ENCODE results near the gene ARHGAP31. TPM values are rescaled to one million over a fixed set of nuclear protein-coding genes. Genes with fewer than 3 reads are reported as not detected.
"Not testable (repeated sequence)": the region's sequence is repeated elsewhere in the genome, so short reads cannot be mapped to it uniquely, and the experiment has no call there.

ARHGAP31 gene
- polyA plus RNA-seq, 3 donors: 4.7 to 9.8 (median 7.6) TPM

DNA sequence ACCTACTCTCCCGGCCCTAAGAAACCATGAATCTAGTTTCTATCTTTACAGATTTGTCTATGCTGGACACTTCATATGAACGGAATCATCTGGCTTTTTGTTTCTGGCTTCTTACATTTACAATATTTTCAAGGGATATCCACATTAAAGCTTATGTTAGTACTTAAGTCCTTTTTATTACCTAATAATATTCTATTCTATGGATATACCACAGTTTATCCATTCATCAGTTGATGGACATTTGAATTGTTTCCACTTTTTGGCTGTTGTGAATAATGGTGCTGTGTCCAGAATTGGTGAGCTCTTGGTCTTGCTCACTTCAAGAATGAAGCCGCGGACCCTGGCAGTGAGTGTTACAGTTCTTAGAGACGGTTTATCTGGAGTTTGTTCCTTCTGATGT, 42.6 kb downstream of the ARHGAP31 start:
- Histone ChIP-seq H3K9ac (ENCODE audit: insufficient read depth, low read length, poor library complexity, severe bottlenecking) (no peak overlapping the region), H3K9me3 (replicated peaks in 1 of 2; ENCODE audit: control insufficient read depth in 1 of 2, insufficient read depth in 1 of 2, low read length in 2 of 2) (peaks cover 5 to 6% of the 10 kb centered on the region in 2 donors), H2AFZ (ENCODE audit: insufficient read depth, low read depth, low read length, poor library complexity, severe bottlenecking) (no peak overlapping the region), H3K27ac (ENCODE audit: low read depth in 1 of 2, low read length in 2 of 2) (no peak overlapping the region), H3K79me2 (ENCODE audit: insufficient read depth, low read length) (no peaks in the 10 kb centered on the region), H3K4me2 (replicated peaks; ENCODE audit: extremely low read depth, low read length, poor library complexity, severe bottlenecking) (no peak overlapping the region), H3K36me3 (replicated peaks in 1 of 2; ENCODE audit: control insufficient read depth in 1 of 2, insufficient read depth in 2 of 2, low read length in 2 of 2) (peaks cover 0 to 28% of the 10 kb centered on the region in 2 donors), H3K4me3 (replicated peaks in 1 of 3; ENCODE audit: low read depth in 2 of 3, low read length in 3 of 3) (no peak overlapping the region), H3K4me1 (ENCODE audit: control insufficient read depth in 1 of 2, insufficient read depth in 2 of 2, low read length in 2 of 2) (no peaks in the 10 kb centered on the region), H3K27me3 (ENCODE audit: control insufficient read depth in 2 of 2, insufficient read depth in 2 of 2, low read length in 2 of 2) (no peaks in the 10 kb centered on the region), H4K20me1 (ENCODE audit: insufficient read depth, low read length) (peaks cover 16% of the 10 kb centered on the region)
- no peak for DNase-seq
- H3K27ac Mint-ChIP-seq: no peak overlapping the region
- no peak overlapping the region for H3K4me3 Mint-ChIP-seq
- intact Hi-C loops (cut with micrococcal nuclease): no loop called here
- no peaks in the 10 kb centered on the region for H3K4me1 Mint-ChIP-seq
- no peak for TF ChIP-seq CTCF (IDR thresholded peaks at IDR 0.05)
- peaks cover 6 to 10% (median 9%) of the 10 kb centered on the region in 7 donors for H3K9me3 Mint-ChIP-seq
- no peaks in the 10 kb centered on the region for H3K27me3 Mint-ChIP-seq (ENCODE audit: low read depth in 3 of 3)
- 100% methylated on average over 1 of the region's 5 CpGs for whole genome bisulfite sequencing (ENCODE audit: insufficient coverage)
- peaks cover 18 to 29% of the 10 kb centered on the region in 2 donors for H3K36me3 Mint-ChIP-seq

GRCh38 chr3:119337407-119337806, 43.2 kb downstream of the ARHGAP31 start:
- DNase-seq; H3K27ac Mint-ChIP-seq; H2AFZ ChIP-seq (ENCODE audit: insufficient read depth, low read depth, low read length, poor library complexity, severe bottlenecking); H3K4me3 ChIP-seq (replicated peaks in 1 of 3; ENCODE audit: low read depth in 2 of 3, low read length in 3 of 3); H3K4me1 Mint-ChIP-seq; H3K9me3 ChIP-seq (replicated peaks in 1 of 2; ENCODE audit: control insufficient read depth in 1 of 2, insufficient read depth in 1 of 2, low read length in 2 of 2); H3K79me2 ChIP-seq (ENCODE audit: insufficient read depth, low read length); intact Hi-C loops (cut with micrococcal nuclease); H3K4me2 ChIP-seq (replicated peaks; ENCODE audit: extremely low read depth, low read length, poor library complexity, severe bottlenecking); H3K27ac ChIP-seq (ENCODE audit: low read depth in 1 of 2, low read length in 2 of 2); H3K9ac ChIP-seq (ENCODE audit: insufficient read depth, low read length, poor library complexity, severe bottlenecking); H3K4me1 ChIP-seq (ENCODE audit: control insufficient read depth in 1 of 2, insufficient read depth in 2 of 2, low read length in 2 of 2); H3K27me3 Mint-ChIP-seq (ENCODE audit: low read depth in 3 of 3); H3K4me3 Mint-ChIP-seq; H3K27me3 ChIP-seq (ENCODE audit: control insufficient read depth in 2 of 2, insufficient read depth in 2 of 2, low read length in 2 of 2): not testable (repeated sequence)
- Histone ChIP-seq H3K36me3 (replicated peaks in 1 of 2; ENCODE audit: control insufficient read depth in 1 of 2, insufficient read depth in 2 of 2, low read length in 2 of 2) (peaks cover 0 to 28% of the 10 kb centered on the region in 2 donors), H4K20me1 (ENCODE audit: insufficient read depth, low read length) (peaks cover 18% of the 10 kb centered on the region)
- peaks cover 6 to 10% (median 9%) of the 10 kb centered on the region in 7 donors for H3K9me3 Mint-ChIP-seq
- WGBS (ENCODE audit: insufficient coverage): 100% methylated on average over 5 of the region's 6 CpGs
- H3K36me3 Mint-ChIP-seq: peaks cover 17 to 28% of the 10 kb centered on the region in 2 donors
